Liver (tissue), 9 donors: Measurements from ENCODE around the gene TSPAN5. TPM values are rescaled to one million over a fixed set of nuclear protein-coding genes. Genes with fewer than 3 reads are reported as not detected.

Experiments used
- DNase-seq: peaks from one replicate; pipeline ENCODE4 v3.0.0-alpha.2; 2017; ENCODE audit warnings: low spot score
- H3K27ac ChIP-seq, 2 donors: one replicate each; pipeline ENCODE4 v1.7.0; 2013; ENCODE audit warnings: inconsistent platforms in 2 of 2, low read length in 2 of 2, control low read depth in 1 of 2, low read depth in 1 of 2, mild to moderate bottlenecking in 1 of 2
- H3K27me3 ChIP-seq, 4 donors: one replicate each; pipeline versions ENCODE4 v1.6.1 to v1.7.0; 2013; ENCODE audit warnings: low read length in 3 of 4, inconsistent platforms in 1 of 4, mild to moderate bottlenecking in 1 of 4, moderate library complexity in 1 of 4; ENCODE audit not compliant: control insufficient read depth in 4 of 4, insufficient read depth in 4 of 4
- H3K36me3 ChIP-seq, 4 donors: one replicate each; pipeline versions ENCODE4 v1.6.1 to v1.7.0; 2013; ENCODE audit warnings: low read length in 3 of 4, mild to moderate bottlenecking in 3 of 4, low read depth in 1 of 4, moderate library complexity in 1 of 4; ENCODE audit not compliant: control insufficient read depth in 4 of 4, insufficient read depth in 3 of 4
- H3K4me1 ChIP-seq, 4 donors: one replicate each; pipeline versions ENCODE4 v1.6.1 to v1.7.0; 2013; ENCODE audit warnings: low read length in 3 of 4, mild to moderate bottlenecking in 3 of 4, moderate library complexity in 1 of 4; ENCODE audit not compliant: control insufficient read depth in 4 of 4, insufficient read depth in 4 of 4
- H3K4me3 ChIP-seq, 3 donors: one replicate each; pipeline versions ENCODE4 v1.6.1 to v1.7.0; 2013; ENCODE audit warnings: low read length in 3 of 3, control low read depth in 1 of 3, low read depth in 1 of 3, mild to moderate bottlenecking in 1 of 3
- H3K9ac ChIP-seq, 2 donors: one replicate each; pipeline ENCODE4 v1.7.0; 2013; ENCODE audit warnings: low read length in 2 of 2, mild to moderate bottlenecking in 2 of 2, moderate library complexity in 2 of 2, control low read depth in 1 of 2, low read depth in 1 of 2
- H3K9me3 ChIP-seq, 4 donors: one replicate each; pipeline versions ENCODE4 v1.6.1 to v1.7.0; 2013; ENCODE audit warnings: low read length in 3 of 4; ENCODE audit not compliant: control insufficient read depth in 4 of 4
- CTCF ChIP-seq: fragments of 150-350 bp; IDR thresholded peaks from 2 replicates; pipeline ENCODE4 v1.5.1; 2017; ENCODE audit warnings: improper control_type of control experiment, low read depth, low read length; ENCODE audit not compliant: missing input control
- EGR1 ChIP-seq, 2 donors: IDR thresholded peaks; 2 replicates each; pipeline ENCODE4 v1.6.1; 2016 to 2018; ENCODE audit warnings: antibody characterized with exemption in 2 of 2, low read depth in 2 of 2
- FOXA1 ChIP-seq: IDR thresholded peaks from 2 replicates; pipeline ENCODE4 v1.6.1; 2016; ENCODE audit warnings: antibody characterized with exemption
- FOXA2 ChIP-seq: IDR thresholded peaks from 2 replicates; pipeline ENCODE4 v1.6.1; 2016; ENCODE audit warnings: antibody characterized with exemption
- GABPA ChIP-seq, 2 donors: IDR thresholded peaks in 1 of 2; conservative IDR thresholded peaks in 1 of 2; 2 replicates each; pipeline ENCODE4 v1.6.1; 2016; ENCODE audit warnings: antibody characterized with exemption in 2 of 2, mild to moderate bottlenecking in 1 of 2, moderate library complexity in 1 of 2
- HNF4G ChIP-seq: IDR thresholded peaks from 2 replicates; pipeline ENCODE4 v1.6.1; 2016; ENCODE audit warnings: antibody characterized with exemption
- JUND ChIP-seq, 2 donors: IDR thresholded peaks; 2 replicates each; pipeline ENCODE4 v1.6.1; 2016; ENCODE audit warnings: antibody characterized with exemption in 2 of 2
- NR2F2 ChIP-seq: IDR thresholded peaks from 2 replicates; pipeline ENCODE4 v1.6.1; 2016; ENCODE audit warnings: antibody characterized with exemption
- RAD21 ChIP-seq, 2 donors: IDR thresholded peaks; 2 replicates each; pipeline ENCODE4 v1.6.1; 2016; ENCODE audit warnings: antibody characterized with exemption in 2 of 2, mild to moderate bottlenecking in 2 of 2
- REST ChIP-seq: IDR thresholded peaks from 2 replicates; pipeline ENCODE4 v1.6.1; 2016; ENCODE audit warnings: antibody characterized with exemption, mild to moderate bottlenecking
- RXRA ChIP-seq, 2 donors: IDR thresholded peaks; 2 replicates each; pipeline ENCODE4 v1.6.1; 2017 to 2018; ENCODE audit warnings: antibody characterized with exemption in 2 of 2, mild to moderate bottlenecking in 1 of 2
- SP1 ChIP-seq: IDR thresholded peaks from 2 replicates; pipeline ENCODE4 v1.6.1; 2018; ENCODE audit warnings: antibody characterized with exemption, mild to moderate bottlenecking
- TAF1 ChIP-seq: conservative IDR thresholded peaks from 2 replicates; pipeline ENCODE4 v1.6.1; 2016; ENCODE audit warnings: antibody characterized with exemption, mild to moderate bottlenecking
- YY1 ChIP-seq: IDR thresholded peaks from 2 replicates; pipeline ENCODE4 v1.6.1; 2016; ENCODE audit warnings: antibody characterized with exemption, mild to moderate bottlenecking
- WGBS: extraction: QIAGEN DNeasy Blood & Tissue Kit; methylation state at CpG from one replicate; pipeline ENCODE4 v1.1.7; 2013; 5-methylcytosine and 5-hydroxymethylcytosine counted together
- polyA plus RNA-seq, 2 donors: library from polyadenylated mRNA; stranded (reverse) in 1 of 2; unstranded in 1 of 2; fragments of 200-250 nt in 1 of 2; fragments of >200 nt in 1 of 2; fragmentation: Nextera tagmentation in 1 of 2; extraction: Ambion mirVana in 1 of 2; gene quantifications; one replicate each; pipeline versions ENCODE4 v1.2.1 to v1.2.3, GENCODE V29; 2013 to 2015
- total RNA-seq, 2 donors: library from RNA; depleted of rRNA; stranded (reverse); fragments of >200 nt; gene quantifications; one replicate each; pipeline ENCODE4 v1.2.3, GENCODE V29; 2014
- TF ChIP-seq, protein P1 (sequence below): IDR thresholded peaks from 2 replicates; pipeline ENCODE4 v1.6.1; 2016; ENCODE audit warnings: antibody characterized with exemption
- TF ChIP-seq, protein P2 (sequence below): IDR thresholded peaks from 2 replicates; pipeline ENCODE4 v1.6.1; 2016; ENCODE audit warnings: antibody characterized with exemption
- TF ChIP-seq, protein P3 (sequence below): IDR thresholded peaks from 2 replicates; pipeline ENCODE4 v1.6.1; 2016; ENCODE audit warnings: antibody characterized with exemption
- donor health status: healthy.
- donor health status: healthy.
- donor health status: healthy.
- donor health status: healthy.
- donor health status: healthy.

TSPAN5 gene
- total and polyA plus RNA-seq, 4 donors, result 0.36 to 54.0 (median 0.63) TPM

- no peak overlapping the region for H3K27ac ChIP-seq
- H3K27me3 ChIP-seq, result no peaks in the 10 kb centered on the region
- H3K4me3 ChIP-seq, result no peak overlapping the region
- H3K9ac ChIP-seq, result no peak overlapping the region
- H3K4me1 ChIP-seq, result no peaks in the 10 kb centered on the region
- TF ChIP-seq FOXA1 (no peak), REST (no peak), FOXA2 (no peak), SP1 (no peak), JUND (IDR thresholded peaks at IDR 0.05) (no peak), YY1 (no peak), CTCF (no peak), HNF4G (no peak), GABPA (IDR thresholded peaks at IDR 0.05 in 1 of 2, conservative IDR thresholded peaks at IDR 0.05 in 1 of 2) (no peak), TAF1 (no peak), RXRA (IDR thresholded peaks at IDR 0.05) (no peak), EGR1 (IDR thresholded peaks at IDR 0.05; ENCODE audit: low read depth in 2 of 2) (no peak), NR2F2 (no peak), RAD21 (IDR thresholded peaks at IDR 0.05) (no peak)
- TF ChIP-seq, protein P1, sequence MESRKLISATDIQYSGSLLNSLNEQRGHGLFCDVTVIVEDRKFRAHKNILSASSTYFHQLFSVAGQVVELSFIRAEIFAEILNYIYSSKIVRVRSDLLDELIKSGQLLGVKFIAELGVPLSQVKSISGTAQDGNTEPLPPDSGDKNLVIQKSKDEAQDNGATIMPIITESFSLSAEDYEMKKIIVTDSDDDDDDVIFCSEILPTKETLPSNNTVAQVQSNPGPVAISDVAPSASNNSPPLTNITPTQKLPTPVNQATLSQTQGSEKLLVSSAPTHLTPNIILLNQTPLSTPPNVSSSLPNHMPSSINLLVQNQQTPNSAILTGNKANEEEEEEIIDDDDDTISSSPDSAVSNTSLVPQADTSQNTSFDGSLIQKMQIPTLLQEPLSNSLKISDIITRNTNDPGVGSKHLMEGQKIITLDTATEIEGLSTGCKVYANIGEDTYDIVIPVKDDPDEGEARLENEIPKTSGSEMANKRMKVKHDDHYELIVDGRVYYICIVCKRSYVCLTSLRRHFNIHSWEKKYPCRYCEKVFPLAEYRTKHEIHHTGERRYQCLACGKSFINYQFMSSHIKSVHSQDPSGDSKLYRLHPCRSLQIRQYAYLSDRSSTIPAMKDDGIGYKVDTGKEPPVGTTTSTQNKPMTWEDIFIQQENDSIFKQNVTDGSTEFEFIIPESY, result no peak
- TF ChIP-seq, protein P2, sequence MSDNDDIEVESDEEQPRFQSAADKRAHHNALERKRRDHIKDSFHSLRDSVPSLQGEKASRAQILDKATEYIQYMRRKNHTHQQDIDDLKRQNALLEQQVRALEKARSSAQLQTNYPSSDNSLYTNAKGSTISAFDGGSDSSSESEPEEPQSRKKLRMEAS, result no peak
- TF ChIP-seq, protein P3, sequence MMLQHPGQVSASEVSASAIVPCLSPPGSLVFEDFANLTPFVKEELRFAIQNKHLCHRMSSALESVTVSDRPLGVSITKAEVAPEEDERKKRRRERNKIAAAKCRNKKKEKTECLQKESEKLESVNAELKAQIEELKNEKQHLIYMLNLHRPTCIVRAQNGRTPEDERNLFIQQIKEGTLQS, result no peak
- no peak for DNase-seq
- peaks cover 0 to 3% (median 0%) of the 10 kb centered on the region in 4 donors for H3K9me3 ChIP-seq
- H3K36me3 ChIP-seq, result peaks cover 0 to 5% (median 3%) of the 10 kb centered on the region in 4 donors
- 88% methylated on average over 5 of the region's 5 CpGs for WGBS
Observed at GRCh38 chr4:98447648-98448047, 210.8 kb downstream of the TSPAN5 start.
